Measurements from ENCODE around the gene FAM20A. TPM values are rescaled to one million over a fixed set of nuclear protein-coding genes. Genes with fewer than 3 reads are reported as not detected.
"Not testable (repeated sequence)": the region's sequence is repeated elsewhere in the genome, so short reads cannot be mapped to it uniquely, and the experiment has no call there.

The FAM20A gene
- polyA plus RNA-seq, 4 donors: 4.4 to 30.3 TPM; not detected in 2

- peaks cover 13 to 21% (median 18%) of the 10 kb centered on the region in 3 donors for H3K36me3 ChIP-seq (ENCODE audit: control insufficient read depth in 3 of 3, insufficient read depth in 2 of 3, low read depth in 1 of 3, low read length in 3 of 3)
- H3K4me1 ChIP-seq (ENCODE audit: control insufficient read depth in 3 of 3, insufficient read depth in 2 of 3, low read depth in 1 of 3, low read length in 2 of 3): peaks cover 0 to 3% (median 0%) of the 10 kb centered on the region in 3 donors
- H3K27me3 ChIP-seq (ENCODE audit: control insufficient read depth in 3 of 3, insufficient read depth in 3 of 3, low read length in 3 of 3): no peaks in the 10 kb centered on the region
- no peak for DNase-seq
- no peak for FAIRE-seq
- H3K4me3 ChIP-seq (ENCODE audit: low read depth in 1 of 3, low read length in 3 of 3): no peak overlapping the region
- H3K9me3 ChIP-seq (ENCODE audit: control insufficient read depth in 2 of 2, insufficient read depth in 1 of 2, low read depth in 1 of 2, low read length in 1 of 2): peaks cover 0 to 3% of the 10 kb centered on the region in 2 donors
- no peak overlapping the region for H3K27ac ChIP-seq (ENCODE audit: low read depth in 1 of 3, low read length in 2 of 3)
These were observed 78.9 kb downstream of the FAM20A start for GRCh38 chr17:68522266-68522665.

- peaks cover 0 to 3% of the 10 kb centered on the region in 2 donors for H3K9me3 ChIP-seq (ENCODE audit: control insufficient read depth in 2 of 2, insufficient read depth in 1 of 2, low read depth in 1 of 2, low read length in 1 of 2)
- no peak overlapping the region for H3K27ac ChIP-seq (ENCODE audit: low read depth in 1 of 3, low read length in 2 of 3)
- H3K4me1 ChIP-seq (ENCODE audit: control insufficient read depth in 3 of 3, insufficient read depth in 2 of 3, low read depth in 1 of 3, low read length in 2 of 3): peaks cover 2 to 3% (median 2%) of the 10 kb centered on the region in 3 donors
- DNase-seq: no peak
- FAIRE-seq: no peak
- peaks cover 12 to 23% (median 13%) of the 10 kb centered on the region in 3 donors for H3K36me3 ChIP-seq (ENCODE audit: control insufficient read depth in 3 of 3, insufficient read depth in 2 of 3, low read depth in 1 of 3, low read length in 3 of 3)
- WGBS, 3 donors: 86 to 90% (median 88%) methylated on average over 1 of the region's 1 CpG
- H3K4me3 ChIP-seq (ENCODE audit: low read depth in 1 of 3, low read length in 3 of 3): no peak overlapping the region
- H3K27me3 ChIP-seq (ENCODE audit: control insufficient read depth in 3 of 3, insufficient read depth in 3 of 3, low read length in 3 of 3): no peaks in the 10 kb centered on the region
These were observed 81.3 kb downstream of the FAM20A start for GRCh38 chr17:68519911-68520310.

DNA sequence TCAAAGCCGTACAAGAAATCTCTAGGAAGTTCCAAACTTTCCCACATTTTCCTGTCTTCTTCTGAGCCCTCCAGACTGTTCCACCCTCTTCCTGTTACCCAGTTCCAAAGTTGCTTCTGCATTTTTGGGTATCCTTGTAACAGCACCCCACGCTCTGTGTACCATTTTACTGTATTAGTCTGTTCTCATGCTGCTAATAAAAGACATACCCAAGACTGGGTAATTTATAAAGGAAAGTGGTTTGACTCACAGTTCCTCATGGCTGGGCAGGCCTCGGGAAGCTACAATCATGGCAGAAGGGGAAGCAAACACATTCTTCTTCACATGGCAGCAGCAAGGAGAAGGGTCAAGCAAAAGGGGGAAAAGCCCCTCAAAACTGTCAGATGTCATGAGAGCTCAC is 82.1 kb downstream of the FAM20A start:
- H3K27ac ChIP-seq (ENCODE audit: low read depth in 1 of 3, low read length in 2 of 3); FAIRE-seq; H3K4me1 ChIP-seq (ENCODE audit: control insufficient read depth in 3 of 3, insufficient read depth in 2 of 3, low read depth in 1 of 3, low read length in 2 of 3): not testable (repeated sequence)

GRCh38 chr17:68518063-68518815 is 82.9 kb downstream of the FAM20A start:
- WGBS, 3 donors: 96 to 98% (median 97%) methylated on average over 9 of the region's 9 CpGs
- no peak overlapping the region for H3K4me3 ChIP-seq (ENCODE audit: low read depth in 1 of 3, low read length in 3 of 3)
- peaks cover 2 to 6% (median 3%) of the 10 kb centered on the region in 3 donors for H3K4me1 ChIP-seq (ENCODE audit: control insufficient read depth in 3 of 3, insufficient read depth in 2 of 3, low read depth in 1 of 3, low read length in 2 of 3)
- peaks cover 10 to 23% (median 11%) of the 10 kb centered on the region in 3 donors for H3K36me3 ChIP-seq (ENCODE audit: control insufficient read depth in 3 of 3, insufficient read depth in 2 of 3, low read depth in 1 of 3, low read length in 3 of 3)
- FAIRE-seq: no peak
- H3K9me3 ChIP-seq (ENCODE audit: control insufficient read depth in 2 of 2, insufficient read depth in 1 of 2, low read depth in 1 of 2, low read length in 1 of 2): peaks cover 0 to 3% of the 10 kb centered on the region in 2 donors
- H3K27me3 ChIP-seq (ENCODE audit: control insufficient read depth in 3 of 3, insufficient read depth in 3 of 3, low read length in 3 of 3): no peaks in the 10 kb centered on the region
- no peak for DNase-seq
- H3K27ac ChIP-seq (ENCODE audit: low read depth in 1 of 3, low read length in 2 of 3): no peak overlapping the region

More for the DNA sequence above, 82.1 kb downstream of the FAM20A start:
- H3K9me3 ChIP-seq (ENCODE audit: control insufficient read depth in 2 of 2, insufficient read depth in 1 of 2, low read depth in 1 of 2, low read length in 1 of 2); H3K4me3 ChIP-seq (ENCODE audit: low read depth in 1 of 3, low read length in 3 of 3); H3K27me3 ChIP-seq (ENCODE audit: control insufficient read depth in 3 of 3, insufficient read depth in 3 of 3, low read length in 3 of 3); DNase-seq: not testable (repeated sequence)
- WGBS, 3 donors: 86 to 96% (median 90%) methylated on average over 3 of the region's 3 CpGs
- H3K36me3 ChIP-seq (ENCODE audit: control insufficient read depth in 3 of 3, insufficient read depth in 2 of 3, low read depth in 1 of 3, low read length in 3 of 3): peaks cover 11 to 23% (median 13%) of the 10 kb centered on the region in 3 donors

DNA sequence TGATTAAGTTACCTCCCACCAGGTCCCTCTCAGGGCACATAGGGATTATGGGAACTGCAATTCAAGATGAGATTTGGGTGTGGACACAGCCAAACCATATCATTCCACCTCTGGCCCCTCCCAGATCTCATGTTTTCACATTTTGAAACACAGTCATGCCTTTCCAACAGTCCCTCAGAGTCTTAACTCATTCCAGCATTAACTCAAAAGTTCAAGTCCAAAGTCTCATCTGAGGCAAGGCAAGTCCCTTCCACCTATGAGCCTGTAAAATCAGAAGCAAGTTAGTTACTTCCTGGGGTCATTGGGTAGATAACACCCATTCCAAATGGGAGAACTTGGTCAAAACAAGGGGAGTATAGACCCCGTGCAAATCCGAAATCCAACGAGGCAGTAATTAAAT is 83.6 kb downstream of the FAM20A start:
- not testable (repeated sequence) for H3K27me3 ChIP-seq (ENCODE audit: control insufficient read depth in 3 of 3, insufficient read depth in 3 of 3, low read length in 3 of 3); FAIRE-seq; H3K4me1 ChIP-seq (ENCODE audit: control insufficient read depth in 3 of 3, insufficient read depth in 2 of 3, low read depth in 1 of 3, low read length in 2 of 3); H3K9me3 ChIP-seq (ENCODE audit: control insufficient read depth in 2 of 2, insufficient read depth in 1 of 2, low read depth in 1 of 2, low read length in 1 of 2); H3K4me3 ChIP-seq (ENCODE audit: low read depth in 1 of 3, low read length in 3 of 3)
- peak; percentile 33 to 37 for DNase-seq
- Histone ChIP-seq H3K27ac (ENCODE audit: low read depth in 1 of 3, low read length in 2 of 3) (peak overlapping the region in 1 of 3 donors; percentile 25), H3K36me3 (ENCODE audit: control insufficient read depth in 3 of 3, insufficient read depth in 2 of 3, low read depth in 1 of 3, low read length in 3 of 3) (peaks cover 7 to 20% (median 8%) of the 10 kb centered on the region in 3 donors)
- 94 to 98% (median 94%) methylated on average over 3 of the region's 3 CpGs for WGBS, 3 donors

- Histone ChIP-seq H3K4me3 (ENCODE audit: low read depth in 1 of 3, low read length in 3 of 3) (no peak overlapping the region), H3K4me1 (ENCODE audit: control insufficient read depth in 3 of 3, insufficient read depth in 2 of 3, low read depth in 1 of 3, low read length in 2 of 3) (peaks cover 2 to 6% (median 3%) of the 10 kb centered on the region in 3 donors), H3K9me3 (ENCODE audit: control insufficient read depth in 2 of 2, insufficient read depth in 1 of 2, low read depth in 1 of 2, low read length in 1 of 2) (peaks cover 0 to 3% of the 10 kb centered on the region in 2 donors), H3K36me3 (ENCODE audit: control insufficient read depth in 3 of 3, insufficient read depth in 2 of 3, low read depth in 1 of 3, low read length in 3 of 3) (peaks cover 6 to 19% (median 6%) of the 10 kb centered on the region in 3 donors), H3K27ac (ENCODE audit: low read depth in 1 of 3, low read length in 2 of 3) (no peak overlapping the region), H3K27me3 (ENCODE audit: control insufficient read depth in 3 of 3, insufficient read depth in 3 of 3, low read length in 3 of 3) (no peaks in the 10 kb centered on the region)
- DNase-seq: no peak
- WGBS, 3 donors: 93 to 97% (median 95%) methylated on average over 1 of the region's 1 CpG
- FAIRE-seq: no peak
These were observed 84.4 kb downstream of the FAM20A start for GRCh38 chr17:68516732-68517131.

DNA sequence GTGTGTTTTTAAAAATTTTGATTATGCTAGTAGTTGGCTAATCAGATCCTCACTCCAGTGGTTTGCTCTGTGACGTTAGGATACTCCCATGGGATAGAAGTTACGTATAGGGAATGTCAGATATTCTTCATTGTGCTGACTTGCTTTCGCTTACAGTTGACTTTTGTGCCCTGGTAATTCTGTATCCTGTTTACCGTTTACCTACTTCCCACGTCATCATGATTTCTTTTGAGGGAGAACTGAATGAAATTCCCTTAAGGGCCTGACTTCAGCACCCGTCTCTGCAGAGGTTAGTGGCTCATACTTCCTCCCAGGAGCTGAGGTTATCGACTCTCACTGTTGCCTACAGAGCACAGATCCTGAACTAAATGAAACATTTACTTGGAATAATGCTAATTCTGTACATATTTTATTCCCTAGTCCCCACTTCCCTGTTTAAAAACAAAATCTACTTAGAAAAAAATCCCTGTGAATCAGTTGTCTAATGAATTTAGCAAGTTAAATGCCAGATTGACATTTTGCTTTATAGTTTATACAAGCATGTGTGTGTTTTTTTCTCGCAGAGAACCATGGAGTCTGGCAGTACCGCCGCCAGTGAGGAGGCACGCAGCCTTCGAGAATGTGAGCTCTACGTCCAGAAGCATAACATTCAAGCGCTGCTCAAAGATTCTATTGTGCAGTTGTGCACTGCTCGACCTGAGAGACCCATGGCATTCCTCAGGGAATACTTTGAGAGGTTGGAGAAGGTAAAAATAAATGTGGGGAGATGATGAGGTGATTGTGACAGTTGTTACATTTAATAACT is 86.1 kb downstream of the FAM20A start:
- peaks cover 2 to 11% (median 3%) of the 10 kb centered on the region in 3 donors for H3K4me1 ChIP-seq (ENCODE audit: control insufficient read depth in 3 of 3, insufficient read depth in 2 of 3, low read depth in 1 of 3, low read length in 2 of 3)
- DNase-seq (no peak), FAIRE-seq (no peak)
- WGBS, 3 donors: 57 to 81% (median 79%) methylated on average over 15 of the region's 15 CpGs
- peak overlapping the region in 1 of 3 donors; percentile 2 for H3K27ac ChIP-seq (ENCODE audit: low read depth in 1 of 3, low read length in 2 of 3)
- H3K27me3 ChIP-seq (ENCODE audit: control insufficient read depth in 3 of 3, insufficient read depth in 3 of 3, low read length in 3 of 3): no peaks in the 10 kb centered on the region
- peaks cover under 1 to 16% (median 6%) of the 10 kb centered on the region in 3 donors for H3K36me3 ChIP-seq (ENCODE audit: control insufficient read depth in 3 of 3, insufficient read depth in 2 of 3, low read depth in 1 of 3, low read length in 3 of 3)
- peaks cover 0 to 3% of the 10 kb centered on the region in 2 donors for H3K9me3 ChIP-seq (ENCODE audit: control insufficient read depth in 2 of 2, insufficient read depth in 1 of 2, low read depth in 1 of 2, low read length in 1 of 2)
- no peak overlapping the region for H3K4me3 ChIP-seq (ENCODE audit: low read depth in 1 of 3, low read length in 3 of 3)

GRCh38 chr17:68513932-68514331 is 87.2 kb downstream of the FAM20A start:
- peaks cover 0 to 15% (median 6%) of the 10 kb centered on the region in 3 donors for H3K36me3 ChIP-seq (ENCODE audit: control insufficient read depth in 3 of 3, insufficient read depth in 2 of 3, low read depth in 1 of 3, low read length in 3 of 3)
- WGBS, 3 donors: 27 to 34% (median 27%) methylated on average over 3 of the region's 3 CpGs
- peaks cover 0 to 3% of the 10 kb centered on the region in 2 donors for H3K9me3 ChIP-seq (ENCODE audit: control insufficient read depth in 2 of 2, insufficient read depth in 1 of 2, low read depth in 1 of 2, low read length in 1 of 2)
- H3K27me3 ChIP-seq (ENCODE audit: control insufficient read depth in 3 of 3, insufficient read depth in 3 of 3, low read length in 3 of 3): no peaks in the 10 kb centered on the region
- peak overlapping the region in 1 of 3 donors; percentile 98 for H3K27ac ChIP-seq (ENCODE audit: low read depth in 1 of 3, low read length in 2 of 3)
- no peak for DNase-seq
- FAIRE-seq: no peak
- H3K4me3 ChIP-seq (ENCODE audit: low read depth in 1 of 3, low read length in 3 of 3): peak overlapping the region in 2 of 3 donors; percentile 61 to 89
- H3K4me1 ChIP-seq (ENCODE audit: control insufficient read depth in 3 of 3, insufficient read depth in 2 of 3, low read depth in 1 of 3, low read length in 2 of 3): peaks cover 2 to 11% (median 3%) of the 10 kb centered on the region in 3 donors

Data from small intestine (tissue), 7 donors.